ENCODE measurements around the gene NIT2. TPM values are rescaled to one million over a fixed set of nuclear protein-coding genes. Genes with fewer than 3 reads are reported as not detected.
"Not testable (repeated sequence)": the region's sequence is repeated elsewhere in the genome, so short reads cannot be mapped to it uniquely, and the experiment has no call there.

NIT2 gene
- total RNA-seq, 2 experiments from 2014 or later, result 18.6 to 21.4 TPM

DNA sequence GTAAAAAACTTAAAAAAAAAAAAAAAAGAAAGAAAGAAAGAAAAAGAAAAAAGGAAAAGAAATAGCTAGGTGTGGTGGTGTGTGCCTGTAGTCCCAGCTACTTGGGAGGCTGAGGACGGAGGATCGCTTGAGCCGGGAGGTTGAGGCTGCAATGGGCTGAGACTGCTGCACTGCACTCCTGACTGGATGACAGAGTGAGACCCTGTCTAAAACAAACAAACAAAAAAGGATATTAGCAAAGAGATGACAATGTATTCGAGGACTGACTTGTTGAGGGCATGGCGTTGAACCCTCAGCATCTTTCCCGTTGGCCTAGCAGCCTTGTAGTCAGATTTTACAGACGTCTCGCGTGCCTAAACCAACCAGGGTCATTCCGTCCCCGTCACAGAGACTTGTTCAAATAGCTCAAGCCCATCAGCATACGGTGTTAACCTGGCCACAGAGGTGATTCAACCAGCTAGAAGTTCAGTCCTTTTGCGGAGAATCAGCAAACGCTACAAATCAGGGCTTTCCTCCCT, 528 bp upstream of the NIT2 start:
- peaks cover 17% of the 10 kb centered on the region for H3K4me1 ChIP-seq (ENCODE audit: insufficient read depth, low read length)
- ATAC-seq (ENCODE audit: poor library complexity), result no peak
- no peaks in the 10 kb centered on the region for H3K9me3 ChIP-seq (ENCODE audit: control insufficient read depth in 1 of 2, insufficient read depth in 1 of 2, low read length in 2 of 2)
- Mint-ChIP-seq H3K4me1 (ENCODE audit: low read depth) (peaks cover 27% of the 10 kb centered on the region), H3K27ac (peak overlapping the region; percentile 83), H3K27me3 (no peaks in the 10 kb centered on the region), H3K36me3 (ENCODE audit: low read depth) (peaks cover 10% of the 10 kb centered on the region), H3K4me3 (peak overlapping the region; percentile 93), H3K9me3 (no peaks in the 10 kb centered on the region)
- H3K4me3 ChIP-seq (ENCODE audit: low read length), result peak overlapping the region; percentile 81
- CTCF ChIA-PET, result interaction anchor here (1.2 kb wide), 1 partner anchor 37 kb away, joined by 3 read pairs; no protein-coding TSS in a partner anchor
- H3K27ac ChIP-seq (ENCODE audit: low read depth in 1 of 2, low read length in 2 of 2), result peak overlapping the region; percentile 29 to 70
- no peaks in the 10 kb centered on the region for H3K27me3 ChIP-seq (ENCODE audit: control insufficient read depth in 1 of 2, insufficient read depth in 2 of 2, low read length in 2 of 2)
- intact Hi-C loops (cut with DNase I, micrococcal nuclease), result loop anchor here in 1 of 2 experiments (2.0 to 10.0 kb wide), 3 partner anchors 67 to 1429 kb away; partner anchors contain the start of genes DCBLD2, LNP1 and TOMM70
- TF ChIP-seq, protein P1, sequence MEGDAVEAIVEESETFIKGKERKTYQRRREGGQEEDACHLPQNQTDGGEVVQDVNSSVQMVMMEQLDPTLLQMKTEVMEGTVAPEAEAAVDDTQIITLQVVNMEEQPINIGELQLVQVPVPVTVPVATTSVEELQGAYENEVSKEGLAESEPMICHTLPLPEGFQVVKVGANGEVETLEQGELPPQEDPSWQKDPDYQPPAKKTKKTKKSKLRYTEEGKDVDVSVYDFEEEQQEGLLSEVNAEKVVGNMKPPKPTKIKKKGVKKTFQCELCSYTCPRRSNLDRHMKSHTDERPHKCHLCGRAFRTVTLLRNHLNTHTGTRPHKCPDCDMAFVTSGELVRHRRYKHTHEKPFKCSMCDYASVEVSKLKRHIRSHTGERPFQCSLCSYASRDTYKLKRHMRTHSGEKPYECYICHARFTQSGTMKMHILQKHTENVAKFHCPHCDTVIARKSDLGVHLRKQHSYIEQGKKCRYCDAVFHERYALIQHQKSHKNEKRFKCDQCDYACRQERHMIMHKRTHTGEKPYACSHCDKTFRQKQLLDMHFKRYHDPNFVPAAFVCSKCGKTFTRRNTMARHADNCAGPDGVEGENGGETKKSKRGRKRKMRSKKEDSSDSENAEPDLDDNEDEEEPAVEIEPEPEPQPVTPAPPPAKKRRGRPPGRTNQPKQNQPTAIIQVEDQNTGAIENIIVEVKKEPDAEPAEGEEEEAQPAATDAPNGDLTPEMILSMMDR (IDR thresholded peaks at IDR 0.05), result no peak
- peak in 1 of 14 experiments; percentile 4 for DNase-seq
- peaks cover 3% of the 10 kb centered on the region for H3K36me3 ChIP-seq (ENCODE audit: insufficient read depth, low read length)
- POLR2A ChIA-PET, result interaction anchor here (1.0 to 3.2 kb wide), 4 partner anchors 41 to 376 kb away, joined by 3 to 28 read pairs (median 10); partner anchors contain the start of genes LNP1, TBC1D23, TFG and TOMM70

DNA sequence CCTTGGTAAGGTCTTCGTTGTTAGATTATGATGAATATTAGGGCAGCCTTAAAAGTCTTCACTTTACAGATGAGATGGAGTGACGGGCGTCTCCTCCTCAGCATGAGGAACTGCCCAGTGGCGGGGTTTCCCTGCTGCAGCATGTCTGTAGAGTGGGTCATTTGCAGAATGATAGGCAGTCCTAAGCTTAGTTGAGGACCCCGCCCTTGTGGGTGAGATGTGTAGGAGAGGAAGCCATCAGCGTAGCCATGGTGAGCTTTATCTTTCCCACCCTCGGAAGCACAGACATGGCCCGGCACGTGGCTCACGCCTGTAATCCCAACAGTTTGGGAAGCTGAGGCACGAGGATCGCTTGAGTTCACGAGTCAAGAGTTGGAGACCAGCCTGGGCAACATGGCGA, 877 bp downstream of the NIT2 start:
- Histone ChIP-seq H3K4me1 (ENCODE audit: insufficient read depth, low read length) (peaks cover 17% of the 10 kb centered on the region), H3K36me3 (ENCODE audit: insufficient read depth, low read length) (peaks cover 15% of the 10 kb centered on the region), H3K4me3 (ENCODE audit: low read length) (peak overlapping the region; percentile 81), H3K27me3 (ENCODE audit: control insufficient read depth in 1 of 2, insufficient read depth in 2 of 2, low read length in 2 of 2) (no peaks in the 10 kb centered on the region), H3K27ac (ENCODE audit: low read depth in 1 of 2, low read length in 2 of 2) (peak overlapping the region in 1 of 2 donors; percentile 35), H3K9me3 (ENCODE audit: control insufficient read depth in 1 of 2, insufficient read depth in 1 of 2, low read length in 2 of 2) (no peaks in the 10 kb centered on the region)
- intact Hi-C loops (cut with DNase I, micrococcal nuclease), result loop anchor here (2.0 to 10.0 kb wide), 5 partner anchors 65 to 1431 kb away; partner anchors contain the start of genes LNP1 (in 2 of the 2), TOMM70 (in 2 of the 2), DCBLD2 (in 1 of the 2) and TBC1D23 (in 1 of the 2)
- Mint-ChIP-seq H3K9me3 (no peaks in the 10 kb centered on the region), H3K27me3 (no peaks in the 10 kb centered on the region), H3K36me3 (ENCODE audit: low read depth) (peaks cover 17% of the 10 kb centered on the region), H3K27ac (peak overlapping the region; percentile 83), H3K4me3 (peak overlapping the region; percentile 93), H3K4me1 (ENCODE audit: low read depth) (peaks cover 30% of the 10 kb centered on the region)
- ChIA-PET POLR2A (interaction anchor here (0.9 to 3.2 kb wide), 4 partner anchors 25 to 108 kb away, joined by 3 to 28 read pairs (median 8); partner anchors contain the start of genes LNP1, TBC1D23 and TOMM70), CTCF (interaction anchor here (0.7 kb wide), 1 partner anchor 18 kb away, joined by 3 read pairs; no protein-coding TSS in a partner anchor)
- TF ChIP-seq, protein P1 (IDR thresholded peaks at IDR 0.05), result no peak
- ATAC-seq (ENCODE audit: poor library complexity) (no peak), DNase-seq (peak in 4 of 14 experiments; percentile 9 to 52 (median 28))

DNA sequence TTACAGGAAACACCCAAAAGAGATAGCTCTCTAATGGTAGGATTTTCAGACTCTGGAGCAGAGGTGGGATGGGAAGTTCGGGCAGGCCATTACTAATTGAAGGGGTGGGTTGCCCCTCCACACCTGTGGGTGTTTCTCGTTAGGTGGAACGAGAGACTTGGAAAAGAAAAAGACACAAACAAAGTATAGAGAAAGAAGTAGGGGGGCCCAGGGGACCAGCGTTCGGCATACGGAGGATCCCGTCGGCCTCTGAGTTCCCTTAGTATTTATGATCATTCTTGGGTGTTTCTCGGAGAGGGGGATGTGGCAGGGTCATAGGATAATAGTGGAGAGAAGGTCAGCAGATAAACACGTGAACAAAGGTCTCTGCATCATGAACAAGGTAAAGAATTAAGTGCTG, 1.7 kb downstream of the NIT2 start:
- H3K9me3 ChIP-seq (ENCODE audit: control insufficient read depth in 1 of 2, insufficient read depth in 1 of 2, low read length in 2 of 2); H3K27me3 Mint-ChIP-seq; H3K4me3 ChIP-seq (ENCODE audit: low read length); H3K9me3 Mint-ChIP-seq; CTCF ChIA-PET; ATAC-seq (ENCODE audit: poor library complexity); H3K27me3 ChIP-seq (ENCODE audit: control insufficient read depth in 1 of 2, insufficient read depth in 2 of 2, low read length in 2 of 2); DNase-seq: not testable (repeated sequence)
- peaks cover 17% of the 10 kb centered on the region for H3K4me1 ChIP-seq (ENCODE audit: insufficient read depth, low read length)
- Mint-ChIP-seq H3K27ac (peak overlapping the region; percentile 83), H3K4me3 (peak overlapping the region; percentile 93), H3K36me3 (ENCODE audit: low read depth) (peaks cover 25% of the 10 kb centered on the region), H3K4me1 (ENCODE audit: low read depth) (peaks cover 30% of the 10 kb centered on the region)
- POLR2A ChIA-PET, result interaction anchor here (2.9 to 3.2 kb wide), 2 partner anchors 65 to 76 kb away, joined by 13 to 28 read pairs; partner anchors contain the start of genes LNP1, TBC1D23 and TOMM70
- H3K27ac ChIP-seq (ENCODE audit: low read depth in 1 of 2, low read length in 2 of 2), result peak overlapping the region; percentile 22 to 36
- intact Hi-C loops (cut with DNase I, micrococcal nuclease), result loop anchor here (5.0 to 10.0 kb wide), 4 partner anchors 66 to 1431 kb away; partner anchors contain the start of genes DCBLD2 (in 1 of the 2), LNP1 (in 1 of the 2), TBC1D23 (in 1 of the 2) and TOMM70 (in 1 of the 2)
- peaks cover 22% of the 10 kb centered on the region for H3K36me3 ChIP-seq (ENCODE audit: insufficient read depth, low read length)
